ENCODE results near the gene FNDC5. TPM values are rescaled to one million over a fixed set of nuclear protein-coding genes. Genes with fewer than 3 reads are reported as not detected.

The FNDC5 gene
- total RNA-seq (ENCODE audit: unreplicated experiment), result 743 TPM
- long read RNA-seq, partial matches to known transcripts, result 12 of 50 reads
- long read RNA-seq, other reads (novel, unspliced or antisense), result 37 of 50 reads

DNA sequence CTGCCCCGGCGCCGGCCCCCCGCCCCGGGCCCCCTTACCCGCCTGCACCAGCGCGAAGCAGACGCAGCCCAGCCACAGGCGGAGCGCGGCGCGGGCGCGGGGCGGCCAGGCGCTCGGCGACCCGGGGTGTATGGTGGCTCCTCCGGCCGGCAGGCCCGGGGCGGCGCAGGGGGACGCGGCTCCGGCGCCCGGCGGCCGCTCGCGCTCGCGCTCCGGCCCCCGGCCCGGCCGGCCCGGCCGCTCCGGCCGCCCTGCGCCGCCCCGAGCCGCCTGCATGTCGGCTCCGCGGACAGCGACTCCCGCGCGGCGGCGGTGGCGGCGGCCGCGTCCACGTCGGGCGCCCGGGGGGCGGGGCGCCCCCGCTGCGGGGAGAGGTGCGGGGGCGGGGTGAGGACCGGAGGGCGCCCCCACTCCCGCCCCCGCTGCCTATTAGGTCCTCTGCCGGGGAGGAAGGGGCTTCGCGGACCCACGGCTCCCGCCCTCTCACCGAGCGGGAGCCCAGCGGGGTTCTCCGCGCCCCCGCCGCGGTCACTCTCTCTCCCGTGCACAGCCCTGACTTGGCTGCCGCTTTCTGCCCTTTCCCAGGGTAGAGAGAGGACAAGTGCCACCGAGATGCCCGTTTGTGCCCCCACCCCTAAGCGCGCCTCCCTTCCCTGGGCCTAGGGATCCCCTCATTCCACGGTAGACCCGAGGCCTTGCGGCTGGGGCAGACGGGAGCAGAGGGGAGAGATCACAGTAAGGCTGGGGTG lies at the start of gene FNDC5:
Gene FNDC5 (minus strand): TSS at position 298 of the 749 bp plus-strand sequence.
- Mint-ChIP-seq H3K9me3 (ENCODE audit: unreplicated experiment) (peaks cover 31% of the 10 kb centered on the region), H3K36me3 (ENCODE audit: unreplicated experiment) (peaks cover 14% of the 10 kb centered on the region), H3K4me3 (ENCODE audit: unreplicated experiment) (peak within 1 kb of the TSS; percentile 97), H3K4me1 (ENCODE audit: low read depth, unreplicated experiment) (peaks cover 28% of the 10 kb centered on the region), H3K27ac (ENCODE audit: unreplicated experiment) (peak within 1 kb of the TSS; percentile 98), H3K27me3 (ENCODE audit: unreplicated experiment) (peaks cover 16% of the 10 kb centered on the region)
- peak; percentile 63 for DNase-seq
- no peak for TF ChIP-seq CTCF (IDR thresholded peaks at IDR 0.05; ENCODE audit: partially characterized antibody, unreplicated experiment)

GRCh38 chr1:32919811-32920733 lies 49.4 kb upstream of the FNDC5 start:
- Mint-ChIP-seq H3K9me3 (ENCODE audit: unreplicated experiment) (peaks cover 2% of the 10 kb centered on the region), H3K4me3 (ENCODE audit: unreplicated experiment) (no peak overlapping the region)
- no peak for TF ChIP-seq CTCF (IDR thresholded peaks at IDR 0.05; ENCODE audit: partially characterized antibody, unreplicated experiment)

GRCh38 chr1:32918179-32918578 lies 47.5 kb upstream of the FNDC5 start:
- Mint-ChIP-seq H3K4me3 (ENCODE audit: unreplicated experiment) (no peak overlapping the region), H3K27ac (ENCODE audit: unreplicated experiment) (no peak overlapping the region), H3K9me3 (ENCODE audit: unreplicated experiment) (no peaks in the 10 kb centered on the region), H3K4me1 (ENCODE audit: low read depth, unreplicated experiment) (no peaks in the 10 kb centered on the region), H3K36me3 (ENCODE audit: unreplicated experiment) (peaks cover 4% of the 10 kb centered on the region), H3K27me3 (ENCODE audit: unreplicated experiment) (peaks cover 5% of the 10 kb centered on the region)
- no peak for DNase-seq
- no peak for TF ChIP-seq CTCF (IDR thresholded peaks at IDR 0.05; ENCODE audit: partially characterized antibody, unreplicated experiment)

More at GRCh38 chr1:32919811-32920733, 49.4 kb upstream of the FNDC5 start:
- DNase-seq, result no peak
- peaks cover 9% of the 10 kb centered on the region for H3K27me3 Mint-ChIP-seq (ENCODE audit: unreplicated experiment)
- peaks cover 2% of the 10 kb centered on the region for H3K4me1 Mint-ChIP-seq (ENCODE audit: low read depth, unreplicated experiment)
- H3K27ac Mint-ChIP-seq (ENCODE audit: unreplicated experiment), result no peak overlapping the region
- H3K36me3 Mint-ChIP-seq (ENCODE audit: unreplicated experiment), result no peaks in the 10 kb centered on the region

- Mint-ChIP-seq H3K4me3 (ENCODE audit: unreplicated experiment) (no peak overlapping the region), H3K36me3 (ENCODE audit: unreplicated experiment) (peaks cover 4% of the 10 kb centered on the region), H3K9me3 (ENCODE audit: unreplicated experiment) (no peaks in the 10 kb centered on the region), H3K4me1 (ENCODE audit: low read depth, unreplicated experiment) (no peaks in the 10 kb centered on the region), H3K27ac (ENCODE audit: unreplicated experiment) (no peak overlapping the region), H3K27me3 (ENCODE audit: unreplicated experiment) (peaks cover 2% of the 10 kb centered on the region)
- no peak for TF ChIP-seq CTCF (IDR thresholded peaks at IDR 0.05; ENCODE audit: partially characterized antibody, unreplicated experiment)
- no peak for DNase-seq
These were observed 46.8 kb upstream of the FNDC5 start for GRCh38 chr1:32917521-32917920.

Measured in glutamatergic neuron (in vitro differentiated cells).